HG03097 (cell line): ENCODE results near the gene ZNF850.
A peak's percentile ranks its signal among the peaks of the same experiment; 100 is the strongest.

Source experiments
- ATAC-seq: cut with Tn5 transposase; IDR thresholded peaks from one replicate; pipeline ENCODE4 v1.9.1; 2021; ENCODE audit not compliant: unreplicated experiment, low FRiP score

ZNF850 gene

GRCh38 chr19:36707134-36707533 is 65.5 kb downstream of the ZNF850 start:
- ATAC-seq = no peak

- ATAC-seq = no peak
These were observed 84.5 kb downstream of the ZNF850 start for GRCh38 chr19:36688058-36688457.

GRCh38 chr19:36687214-36688056 is 85.2 kb downstream of the ZNF850 start, which contains the start of gene ZNF567:
ZNF567 (plus strand) TSS chr19:36687612; CDS start chr19:36694868, 7,256 bp downstream.
- ATAC-seq = peak; percentile 95

- ATAC-seq = no peak
These were observed 86.0 kb downstream of the ZNF850 start for GRCh38 chr19:36686365-36687213.

GRCh38 chr19:36685835-36686234 is 86.8 kb downstream of the ZNF850 start:
- no peak for ATAC-seq

GRCh38 chr19:36679455-36679854 is 93.2 kb downstream of the ZNF850 start:
- no peak for ATAC-seq

GRCh38 chr19:36674201-36674600 is 98.4 kb downstream of the ZNF850 start:
- ATAC-seq = no peak

GRCh38 chr19:36672368-36672767 is 100.2 kb downstream of the ZNF850 start:
- no peak for ATAC-seq

GRCh38 chr19:36668646-36669045 is 104.0 kb downstream of the ZNF850 start:
- no peak for ATAC-seq

- ATAC-seq = no peak
These were observed 106.8 kb downstream of the ZNF850 start for GRCh38 chr19:36665832-36666231.
